Neuronal stem cell (in vitro differentiated cells): ENCODE measurements around the gene ARHGEF33.

Experiments used
- DNase-seq: peaks from one replicate; pipeline ENCODE4 v3.0.0-alpha.2; 2013; ENCODE audit warnings: low spot score
- H2AFZ ChIP-seq: one replicate; pipeline ENCODE4 v1.6.1; 2013; ENCODE audit warnings: mild to moderate bottlenecking, low read length, inconsistent platforms
- H2AK5ac ChIP-seq: 2 replicates; pipeline ENCODE4 v1.6.1; 2013; ENCODE audit warnings: low read depth, mild to moderate bottlenecking, inconsistent platforms, low read length, moderate library complexity, mixed read lengths
- H2BK120ac ChIP-seq: 2 replicates; pipeline ENCODE4 v1.6.1; 2013; ENCODE audit warnings: low read depth, mild to moderate bottlenecking, inconsistent platforms, low read length, moderate library complexity, mixed read lengths
- H2BK12ac ChIP-seq: one replicate; pipeline ENCODE4 v1.6.1; 2013; ENCODE audit warnings: low read length, inconsistent platforms
- H2BK15ac ChIP-seq: 2 replicates; pipeline ENCODE4 v1.6.1; 2013; ENCODE audit warnings: mild to moderate bottlenecking, low read length, inconsistent platforms, mixed read lengths
- H2BK5ac ChIP-seq: one replicate; pipeline ENCODE4 v1.6.1; 2013; ENCODE audit warnings: inconsistent platforms, mild to moderate bottlenecking, low read length, moderate library complexity
- H3K14ac ChIP-seq: one replicate; pipeline ENCODE4 v1.6.1; 2013; ENCODE audit warnings: low read length, inconsistent platforms
- H3K18ac ChIP-seq: 2 replicates; pipeline ENCODE4 v1.6.1; 2013; ENCODE audit warnings: low read length, inconsistent platforms
- H3K23ac ChIP-seq: 2 replicates; pipeline ENCODE4 v1.6.1; 2013; ENCODE audit warnings: low read depth, mild to moderate bottlenecking, mixed read lengths, low read length, inconsistent platforms; ENCODE audit not compliant: poor library complexity
- H3K27ac ChIP-seq: replicated peaks from 3 replicates; pipeline ENCODE4 v1.5.1; 2013; ENCODE audit warnings: low read length, inconsistent platforms
- H3K27me3 ChIP-seq, 3 experiments: 2 replicates each; pipeline ENCODE4 v1.6.1; 2013; ENCODE audit warnings: low read length in 3 of 3, mild to moderate bottlenecking in 2 of 3, inconsistent platforms in 1 of 3, low read depth in 1 of 3, mixed read lengths in 1 of 3, moderate library complexity in 1 of 3; ENCODE audit not compliant: control insufficient read depth in 3 of 3, insufficient read depth in 3 of 3
- H3K36me3 ChIP-seq, 2 donors: replicated peaks in 1 of 2; 2 replicates each; pipeline ENCODE4 v1.6.1; 2013; ENCODE audit warnings: low read length in 2 of 2; ENCODE audit not compliant: control insufficient read depth in 2 of 2, insufficient read depth in 2 of 2
- H3K4ac ChIP-seq: 2 replicates; pipeline ENCODE4 v1.6.1; 2013; ENCODE audit warnings: inconsistent platforms, mild to moderate bottlenecking, low read length, moderate library complexity
- H3K4me1 ChIP-seq, 2 donors: 1 replicate in 1 of 2; 2 replicates in 1 of 2; pipeline ENCODE4 v1.6.1; 2013; ENCODE audit warnings: low read length in 2 of 2, low read depth in 1 of 2; ENCODE audit not compliant: control insufficient read depth in 2 of 2, insufficient read depth in 1 of 2
- H3K4me2 ChIP-seq: one replicate; pipeline ENCODE4 v1.6.1; 2013; ENCODE audit warnings: mild to moderate bottlenecking, low read length, inconsistent platforms; ENCODE audit not compliant: insufficient read depth, poor library complexity, severe bottlenecking
- H3K4me3 ChIP-seq, 2 donors: 2 replicates each; pipeline ENCODE4 v1.5.1; 2013; ENCODE audit warnings: low read length in 2 of 2, mild to moderate bottlenecking in 2 of 2, inconsistent platforms in 1 of 2, moderate library complexity in 1 of 2
- H3K79me1 ChIP-seq: one replicate; pipeline ENCODE4 v1.6.1; 2013; ENCODE audit warnings: low read depth, mild to moderate bottlenecking, inconsistent platforms, low read length, moderate library complexity
- H3K9ac ChIP-seq: one replicate; pipeline ENCODE4 v1.6.1; 2013; ENCODE audit warnings: mild to moderate bottlenecking, low read depth, low read length, inconsistent platforms; ENCODE audit not compliant: poor library complexity
- H3K9me3 ChIP-seq, 2 donors: replicated peaks in 1 of 2; 2 replicates each; pipeline versions ENCODE3 to v1.6.1; 2013; ENCODE audit warnings: low read length in 2 of 2, mild to moderate bottlenecking in 2 of 2, inconsistent platforms in 1 of 2, low read depth in 1 of 2, mixed read lengths in 1 of 2, moderate library complexity in 1 of 2; ENCODE audit not compliant: control insufficient read depth in 2 of 2, insufficient read depth in 1 of 2
- H4K8ac ChIP-seq: one replicate; pipeline ENCODE4 v1.6.1; 2013; ENCODE audit warnings: low read depth, mild to moderate bottlenecking, inconsistent platforms, low read length, moderate library complexity
- H4K91ac ChIP-seq: one replicate; pipeline ENCODE4 v1.6.1; 2013; ENCODE audit warnings: low read length, low read depth, mild to moderate bottlenecking, inconsistent platforms; ENCODE audit not compliant: poor library complexity
- WGBS, 2 donors: extraction: QIAGEN DNeasy Blood & Tissue Kit; methylation state at CpG; one replicate each; pipeline ENCODE4 v1.1.7; 2013; ENCODE audit warnings: missing lambda C conversion rate in 2 of 2, mixed read lengths in 1 of 2; ENCODE audit not compliant: insufficient read length in 2 of 2, insufficient replicate concordance in 1 of 2; ENCODE audit errors: extremely low coverage in 2 of 2; 5-methylcytosine and 5-hydroxymethylcytosine counted together

Gene ARHGEF33

GRCh38 chr2:38907743-38908562 is 18.3 kb downstream of the ARHGEF33 start:
- no peak overlapping the region for H3K4ac ChIP-seq
- no peak overlapping the region for H3K23ac ChIP-seq
- no peak overlapping the region for H4K8ac ChIP-seq
- H3K14ac ChIP-seq: no peak overlapping the region
- H2BK15ac ChIP-seq: no peak overlapping the region
- no peak overlapping the region for H3K27ac ChIP-seq
- no peaks in the 10 kb centered on the region for H3K9me3 ChIP-seq
- H2BK12ac ChIP-seq: no peak overlapping the region
- H2AK5ac ChIP-seq: no peak overlapping the region
- H4K91ac ChIP-seq: no peak overlapping the region
- H3K18ac ChIP-seq: no peak overlapping the region
- no peak overlapping the region for H2AFZ ChIP-seq
- no peaks in the 10 kb centered on the region for H3K4me1 ChIP-seq
- no peaks in the 10 kb centered on the region for H3K36me3 ChIP-seq
- no peaks in the 10 kb centered on the region for H3K79me1 ChIP-seq
- H2BK5ac ChIP-seq: no peak overlapping the region
- DNase-seq: no peak
- no peak overlapping the region for H3K4me3 ChIP-seq
- H3K9ac ChIP-seq: no peak overlapping the region
- H2BK120ac ChIP-seq: no peak overlapping the region
- WGBS, 2 donors: no CpG with 5 or more reads among the region's 2 CpGs
- no peak overlapping the region for H3K4me2 ChIP-seq
- H3K27me3 ChIP-seq: no peaks in the 10 kb centered on the region

- no CpG with 5 or more reads among the region's 1 CpG for WGBS, 2 donors
- H2BK12ac ChIP-seq: no peak overlapping the region
- no peak overlapping the region for H3K14ac ChIP-seq
- DNase-seq: no peak
- no peak overlapping the region for H4K8ac ChIP-seq
- H2BK15ac ChIP-seq: no peak overlapping the region
- no peak overlapping the region for H2BK5ac ChIP-seq
- no peaks in the 10 kb centered on the region for H3K36me3 ChIP-seq
- no peak overlapping the region for H3K27ac ChIP-seq
- H3K9me3 ChIP-seq: no peaks in the 10 kb centered on the region
- no peak overlapping the region for H3K4me3 ChIP-seq
- H3K18ac ChIP-seq: no peak overlapping the region
- no peaks in the 10 kb centered on the region for H3K4me1 ChIP-seq
- no peaks in the 10 kb centered on the region for H3K79me1 ChIP-seq
- no peaks in the 10 kb centered on the region for H3K27me3 ChIP-seq
- H3K4me2 ChIP-seq: no peak overlapping the region
- no peak overlapping the region for H2BK120ac ChIP-seq
- H3K23ac ChIP-seq: no peak overlapping the region
- H3K4ac ChIP-seq: no peak overlapping the region
- H3K9ac ChIP-seq: no peak overlapping the region
- no peak overlapping the region for H4K91ac ChIP-seq
- H2AK5ac ChIP-seq: no peak overlapping the region
- no peak overlapping the region for H2AFZ ChIP-seq
These were observed 20.2 kb downstream of the ARHGEF33 start for GRCh38 chr2:38909872-38910271.

GRCh38 chr2:38911191-38911590 is 21.5 kb downstream of the ARHGEF33 start:
- Histone ChIP-seq H3K79me1 (no peaks in the 10 kb centered on the region), H3K4me2 (no peak overlapping the region), H2BK120ac (no peak overlapping the region), H3K4me3 (no peak overlapping the region), H3K14ac (no peak overlapping the region), H2BK5ac (no peak overlapping the region), H3K18ac (no peak overlapping the region), H3K9ac (no peak overlapping the region), H3K4ac (no peak overlapping the region), H2AK5ac (no peak overlapping the region), H2BK15ac (no peak overlapping the region), H2AFZ (no peak overlapping the region), H3K4me1 (no peaks in the 10 kb centered on the region), H3K36me3 (no peaks in the 10 kb centered on the region), H4K8ac (no peak overlapping the region), H3K27me3 (no peaks in the 10 kb centered on the region), H2BK12ac (no peak overlapping the region), H3K27ac (no peak overlapping the region), H3K9me3 (no peaks in the 10 kb centered on the region), H3K23ac (no peak overlapping the region), H4K91ac (no peak overlapping the region)
- DNase-seq: no peak
- whole genome bisulfite sequencing, 2 donors: no CpG with 5 or more reads among the region's 1 CpG

GRCh38 chr2:38912619-38913018 is 22.9 kb downstream of the ARHGEF33 start:
- H2BK15ac ChIP-seq: no peak overlapping the region
- H3K4me2 ChIP-seq: no peak overlapping the region
- H3K4ac ChIP-seq: no peak overlapping the region
- H3K23ac ChIP-seq: no peak overlapping the region
- no peak overlapping the region for H3K4me3 ChIP-seq
- H3K14ac ChIP-seq: no peak overlapping the region
- no CpG with 5 or more reads among the region's 1 CpG for WGBS, 2 donors
- no peaks in the 10 kb centered on the region for H3K4me1 ChIP-seq
- no peak for DNase-seq
- no peak overlapping the region for H2BK5ac ChIP-seq
- H2BK120ac ChIP-seq: no peak overlapping the region
- H3K36me3 ChIP-seq: no peaks in the 10 kb centered on the region
- H3K9me3 ChIP-seq: no peaks in the 10 kb centered on the region
- no peak overlapping the region for H3K9ac ChIP-seq
- no peak overlapping the region for H3K18ac ChIP-seq
- H4K91ac ChIP-seq: no peak overlapping the region
- no peak overlapping the region for H3K27ac ChIP-seq
- H2BK12ac ChIP-seq: no peak overlapping the region
- no peaks in the 10 kb centered on the region for H3K27me3 ChIP-seq
- H2AFZ ChIP-seq: no peak overlapping the region
- H2AK5ac ChIP-seq: no peak overlapping the region
- H4K8ac ChIP-seq: no peak overlapping the region
- H3K79me1 ChIP-seq: no peaks in the 10 kb centered on the region
